Gastrocnemius medialis (tissue), 4 donors: Measurements from ENCODE around the gene HPCA.

Experiments used
- CTCF ChIP-seq, 5 experiments: fragments of 450-650 bp in 3 of 5; fragments of 200-600 bp in 2 of 5; sonication (generic) in 2 of 5; IDR thresholded peaks in 4 of 5; conservative IDR thresholded peaks in 1 of 5; 1 replicate in 4 of 5; 2 replicates in 1 of 5; pipeline ENCODE4 v1.5.1; 2016 to 2019; ENCODE audit warnings: antibody characterized with exemption in 5 of 5, mild to moderate bottlenecking in 3 of 5, moderate library complexity in 3 of 5
- POLR2A ChIP-seq, 2 donors: fragments of 450-650 bp; IDR thresholded peaks; one replicate each; pipeline ENCODE4 v1.6.1; 2017; ENCODE audit warnings: antibody characterized with exemption in 2 of 2, mild to moderate bottlenecking in 2 of 2, moderate library complexity in 2 of 2

GRCh38 chr1:32865639-32866405 is 20.5 kb upstream of the HPCA start:
- TF ChIP-seq POLR2A (IDR thresholded peaks at IDR 0.05): no peak
- TF ChIP-seq CTCF (IDR thresholded peaks at IDR 0.05 in 4 of 5, conservative IDR thresholded peaks at IDR 0.05 in 1 of 5): no peak
